Neuronal stem cell (in vitro differentiated cells): ENCODE measurements around the gene OR10G2.

Source experiments
- DNase-seq: peaks from one replicate; pipeline ENCODE4 v3.0.0-alpha.2; 2013; ENCODE audit warnings: low spot score
- H2AFZ ChIP-seq: one replicate; pipeline ENCODE4 v1.6.1; 2013; ENCODE audit warnings: mild to moderate bottlenecking, low read length, inconsistent platforms
- H2AK5ac ChIP-seq: 2 replicates; pipeline ENCODE4 v1.6.1; 2013; ENCODE audit warnings: low read depth, mild to moderate bottlenecking, inconsistent platforms, low read length, moderate library complexity, mixed read lengths
- H2BK120ac ChIP-seq: 2 replicates; pipeline ENCODE4 v1.6.1; 2013; ENCODE audit warnings: low read depth, mild to moderate bottlenecking, inconsistent platforms, low read length, moderate library complexity, mixed read lengths
- H2BK12ac ChIP-seq: one replicate; pipeline ENCODE4 v1.6.1; 2013; ENCODE audit warnings: low read length, inconsistent platforms
- H2BK15ac ChIP-seq: 2 replicates; pipeline ENCODE4 v1.6.1; 2013; ENCODE audit warnings: mild to moderate bottlenecking, low read length, inconsistent platforms, mixed read lengths
- H2BK5ac ChIP-seq: one replicate; pipeline ENCODE4 v1.6.1; 2013; ENCODE audit warnings: inconsistent platforms, mild to moderate bottlenecking, low read length, moderate library complexity
- H3K14ac ChIP-seq: one replicate; pipeline ENCODE4 v1.6.1; 2013; ENCODE audit warnings: low read length, inconsistent platforms
- H3K18ac ChIP-seq: 2 replicates; pipeline ENCODE4 v1.6.1; 2013; ENCODE audit warnings: low read length, inconsistent platforms
- H3K23ac ChIP-seq: 2 replicates; pipeline ENCODE4 v1.6.1; 2013; ENCODE audit warnings: low read depth, mild to moderate bottlenecking, mixed read lengths, low read length, inconsistent platforms; ENCODE audit not compliant: poor library complexity
- H3K27ac ChIP-seq: replicated peaks from 3 replicates; pipeline ENCODE4 v1.5.1; 2013; ENCODE audit warnings: low read length, inconsistent platforms
- H3K27me3 ChIP-seq, 3 experiments: 2 replicates each; pipeline ENCODE4 v1.6.1; 2013; ENCODE audit warnings: low read length in 3 of 3, mild to moderate bottlenecking in 2 of 3, inconsistent platforms in 1 of 3, low read depth in 1 of 3, mixed read lengths in 1 of 3, moderate library complexity in 1 of 3; ENCODE audit not compliant: control insufficient read depth in 3 of 3, insufficient read depth in 3 of 3
- H3K36me3 ChIP-seq, 2 donors: replicated peaks in 1 of 2; 2 replicates each; pipeline ENCODE4 v1.6.1; 2013; ENCODE audit warnings: low read length in 2 of 2; ENCODE audit not compliant: control insufficient read depth in 2 of 2, insufficient read depth in 2 of 2
- H3K4ac ChIP-seq: 2 replicates; pipeline ENCODE4 v1.6.1; 2013; ENCODE audit warnings: inconsistent platforms, mild to moderate bottlenecking, low read length, moderate library complexity
- H3K4me1 ChIP-seq, 2 donors: 1 replicate in 1 of 2; 2 replicates in 1 of 2; pipeline ENCODE4 v1.6.1; 2013; ENCODE audit warnings: low read length in 2 of 2, low read depth in 1 of 2; ENCODE audit not compliant: control insufficient read depth in 2 of 2, insufficient read depth in 1 of 2
- H3K4me2 ChIP-seq: one replicate; pipeline ENCODE4 v1.6.1; 2013; ENCODE audit warnings: mild to moderate bottlenecking, low read length, inconsistent platforms; ENCODE audit not compliant: insufficient read depth, poor library complexity, severe bottlenecking
- H3K4me3 ChIP-seq, 2 donors: 2 replicates each; pipeline ENCODE4 v1.5.1; 2013; ENCODE audit warnings: low read length in 2 of 2, mild to moderate bottlenecking in 2 of 2, inconsistent platforms in 1 of 2, moderate library complexity in 1 of 2
- H3K79me1 ChIP-seq: one replicate; pipeline ENCODE4 v1.6.1; 2013; ENCODE audit warnings: low read depth, mild to moderate bottlenecking, inconsistent platforms, low read length, moderate library complexity
- H3K9ac ChIP-seq: one replicate; pipeline ENCODE4 v1.6.1; 2013; ENCODE audit warnings: mild to moderate bottlenecking, low read depth, low read length, inconsistent platforms; ENCODE audit not compliant: poor library complexity
- H3K9me3 ChIP-seq, 2 donors: replicated peaks in 1 of 2; 2 replicates each; pipeline versions ENCODE3 to v1.6.1; 2013; ENCODE audit warnings: low read length in 2 of 2, mild to moderate bottlenecking in 2 of 2, inconsistent platforms in 1 of 2, low read depth in 1 of 2, mixed read lengths in 1 of 2, moderate library complexity in 1 of 2; ENCODE audit not compliant: control insufficient read depth in 2 of 2, insufficient read depth in 1 of 2
- H4K8ac ChIP-seq: one replicate; pipeline ENCODE4 v1.6.1; 2013; ENCODE audit warnings: low read depth, mild to moderate bottlenecking, inconsistent platforms, low read length, moderate library complexity
- H4K91ac ChIP-seq: one replicate; pipeline ENCODE4 v1.6.1; 2013; ENCODE audit warnings: low read length, low read depth, mild to moderate bottlenecking, inconsistent platforms; ENCODE audit not compliant: poor library complexity
- WGBS, 2 donors: extraction: QIAGEN DNeasy Blood & Tissue Kit; methylation state at CpG; one replicate each; pipeline ENCODE4 v1.1.7; 2013; ENCODE audit warnings: missing lambda C conversion rate in 2 of 2, mixed read lengths in 1 of 2; ENCODE audit not compliant: insufficient read length in 2 of 2, insufficient replicate concordance in 1 of 2; ENCODE audit errors: extremely low coverage in 2 of 2; 5-methylcytosine and 5-hydroxymethylcytosine counted together

OR10G2 gene

DNA sequence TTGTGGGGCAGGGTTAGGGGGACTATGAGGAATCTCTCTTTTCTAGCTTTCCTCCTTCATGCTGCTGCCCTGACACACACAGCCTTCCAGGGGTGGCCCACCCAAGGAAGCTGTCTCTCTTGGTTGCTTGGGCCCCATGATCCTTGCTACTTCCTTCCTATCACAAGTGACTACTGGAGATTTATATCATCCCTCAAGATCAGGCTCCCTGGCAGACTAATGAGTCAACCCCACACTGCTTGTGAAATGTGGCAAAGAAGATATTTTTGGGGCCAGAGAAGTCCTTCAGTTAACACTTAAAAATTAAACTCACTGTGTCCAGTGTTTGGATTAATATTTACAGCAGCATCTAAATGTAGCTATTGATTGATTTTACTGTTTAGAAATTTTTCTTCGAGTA, 37.4 kb upstream of the OR10G2 start:
- WGBS, 2 donors = no CpG with 5 or more reads among the region's 1 CpG
- no peak overlapping the region for H3K4ac ChIP-seq

DNA sequence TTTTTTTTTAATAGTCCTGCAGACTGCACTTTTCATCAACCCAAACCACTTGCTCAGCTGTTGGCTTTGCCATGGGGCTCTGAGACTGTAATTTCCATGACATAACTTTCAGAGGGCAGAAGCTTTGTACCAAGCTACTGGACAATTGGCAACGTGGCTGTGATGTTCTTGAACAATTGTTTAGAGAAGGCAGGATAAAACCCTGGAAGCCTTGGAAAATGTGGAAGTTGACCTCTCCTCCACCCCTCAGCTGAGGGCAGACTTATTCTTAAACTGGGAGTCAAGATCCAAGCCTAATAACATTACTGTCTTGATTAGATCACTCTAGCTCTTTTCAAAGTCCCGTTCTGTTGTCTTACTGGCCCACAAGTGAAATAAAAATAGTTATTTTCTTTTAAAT, 36.6 kb upstream of the OR10G2 start:
- Histone ChIP-seq H3K4me3 (no peak overlapping the region), H3K36me3 (no peaks in the 10 kb centered on the region), H3K79me1 (no peaks in the 10 kb centered on the region), H2BK5ac (no peak overlapping the region), H3K27ac (no peak overlapping the region), H2BK120ac (no peak overlapping the region), H3K27me3 (no peaks in the 10 kb centered on the region), H2AFZ (no peak overlapping the region), H3K23ac (no peak overlapping the region), H3K4me2 (no peak overlapping the region), H3K4me1 (no peaks in the 10 kb centered on the region), H3K9ac (no peak overlapping the region), H2AK5ac (no peak overlapping the region), H4K91ac (no peak overlapping the region), H4K8ac (no peak overlapping the region), H3K18ac (no peak overlapping the region), H2BK15ac (no peak overlapping the region), H2BK12ac (no peak overlapping the region), H3K9me3 (peaks cover 0 to 3% of the 10 kb centered on the region in 2 donors), H3K4ac (no peak overlapping the region), H3K14ac (no peak overlapping the region)
- no CpG with 5 or more reads among the region's 2 CpGs for WGBS, 2 donors
- DNase-seq = no peak

More for the DNA sequence above, 37.4 kb upstream of the OR10G2 start:
- Histone ChIP-seq H3K4me3 (no peak overlapping the region), H3K27ac (no peak overlapping the region), H3K4me2 (no peak overlapping the region), H2BK15ac (no peak overlapping the region), H3K4me1 (no peaks in the 10 kb centered on the region), H2BK5ac (no peak overlapping the region), H2BK120ac (no peak overlapping the region), H3K36me3 (no peaks in the 10 kb centered on the region), H4K91ac (no peak overlapping the region), H3K23ac (no peak overlapping the region), H3K14ac (no peak overlapping the region), H3K18ac (no peak overlapping the region), H3K9me3 (peaks cover 0 to 3% of the 10 kb centered on the region in 2 donors), H4K8ac (no peak overlapping the region), H3K79me1 (no peaks in the 10 kb centered on the region), H3K9ac (no peak overlapping the region), H2AFZ (no peak overlapping the region), H2AK5ac (no peak overlapping the region), H2BK12ac (no peak overlapping the region), H3K27me3 (no peaks in the 10 kb centered on the region)
- DNase-seq = no peak

DNA sequence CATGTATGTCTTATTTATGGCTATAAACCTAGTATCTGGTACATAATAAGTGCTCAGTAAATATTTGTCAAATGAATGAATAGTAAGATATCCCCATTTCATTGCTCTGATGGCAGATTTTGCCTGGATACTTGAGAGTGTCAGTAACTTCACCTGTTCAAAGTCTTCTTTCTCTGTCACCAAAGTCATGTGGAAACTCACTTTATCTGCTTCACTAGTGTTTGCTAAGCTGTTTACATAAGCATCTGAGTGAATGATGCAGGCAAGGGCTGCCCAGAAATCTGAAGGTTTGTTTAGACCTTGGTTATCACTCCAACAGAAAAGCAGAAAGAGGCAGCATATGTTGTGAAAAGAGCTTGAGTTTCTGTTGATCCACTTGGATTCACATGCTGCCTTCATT, 34.5 kb upstream of the OR10G2 start:
- Histone ChIP-seq H2AFZ (no peak overlapping the region), H3K4me3 (no peak overlapping the region), H3K9me3 (peaks cover 0 to 3% of the 10 kb centered on the region in 2 donors), H3K27me3 (no peaks in the 10 kb centered on the region), H4K91ac (no peak overlapping the region), H3K4me2 (no peak overlapping the region), H2BK15ac (no peak overlapping the region), H3K23ac (no peak overlapping the region), H3K4me1 (no peaks in the 10 kb centered on the region), H2AK5ac (no peak overlapping the region), H3K14ac (no peak overlapping the region), H3K18ac (no peak overlapping the region), H3K36me3 (no peaks in the 10 kb centered on the region), H4K8ac (no peak overlapping the region), H2BK120ac (no peak overlapping the region), H3K27ac (no peak overlapping the region), H2BK12ac (no peak overlapping the region), H3K4ac (no peak overlapping the region), H2BK5ac (no peak overlapping the region), H3K9ac (no peak overlapping the region), H3K79me1 (no peaks in the 10 kb centered on the region)
- DNase-seq = no peak

DNA sequence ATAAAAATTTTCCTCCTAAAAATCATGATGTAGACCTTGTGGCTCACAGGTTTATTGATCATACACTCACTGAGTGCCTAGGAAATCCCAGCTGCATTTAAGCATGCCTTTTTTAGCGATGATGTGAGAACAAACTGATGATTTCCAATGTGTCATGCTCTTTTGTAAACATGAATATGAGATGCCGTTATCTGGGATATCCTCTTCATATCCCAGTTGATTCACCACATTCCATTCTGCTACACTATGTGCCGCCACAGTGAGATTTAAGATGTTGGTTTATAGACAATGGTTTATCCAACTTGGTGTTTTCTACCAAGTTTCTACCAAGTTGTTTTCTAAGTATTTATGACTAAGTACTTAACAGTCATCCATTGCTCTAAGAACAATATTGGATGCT, 33.6 kb upstream of the OR10G2 start:
- H2BK120ac ChIP-seq = no peak overlapping the region
- H3K18ac ChIP-seq = no peak overlapping the region
- H3K4me2 ChIP-seq = no peak overlapping the region
- H2AK5ac ChIP-seq = no peak overlapping the region
- no peak overlapping the region for H3K23ac ChIP-seq
- H3K9ac ChIP-seq = no peak overlapping the region
- no peak overlapping the region for H2AFZ ChIP-seq
- no peaks in the 10 kb centered on the region for H3K27me3 ChIP-seq
- no peak overlapping the region for H3K14ac ChIP-seq
- H2BK5ac ChIP-seq = no peak overlapping the region
- H3K27ac ChIP-seq = no peak overlapping the region
- no peak overlapping the region for H2BK15ac ChIP-seq
- H3K4me1 ChIP-seq = no peaks in the 10 kb centered on the region
- no peaks in the 10 kb centered on the region for H3K79me1 ChIP-seq
- WGBS, 2 donors = no CpG with 5 or more reads among the region's 3 CpGs
- no peak for DNase-seq
- no peak overlapping the region for H3K4ac ChIP-seq
- no peak overlapping the region for H4K8ac ChIP-seq
- no peak overlapping the region for H2BK12ac ChIP-seq
- H3K36me3 ChIP-seq = no peaks in the 10 kb centered on the region
- H3K4me3 ChIP-seq = no peak overlapping the region
- peaks cover 0 to 3% of the 10 kb centered on the region in 2 donors for H3K9me3 ChIP-seq
- H4K91ac ChIP-seq = no peak overlapping the region
